Stomach (tissue), 4 donors: ENCODE data around the gene MS4A18.

Experiments used
- EP300 ChIP-seq: sonication (generic); formaldehyde crosslinking; IDR thresholded peaks from one replicate; pipeline ENCODE4 v1.6.1; 2017; ENCODE audit warnings: antibody characterized with exemption
- POLR2A ChIP-seq, 4 donors: fragments of 450-650 bp; IDR thresholded peaks; one replicate each; pipeline ENCODE4 v1.6.1; 2016; ENCODE audit warnings: antibody characterized with exemption in 4 of 4, control low read depth in 2 of 4, mild to moderate bottlenecking in 1 of 4, moderate library complexity in 1 of 4
- POLR2AphosphoS5 ChIP-seq, 3 donors: sonication (generic); formaldehyde crosslinking; IDR thresholded peaks; one replicate each; pipeline ENCODE4 v1.6.1; 2016; ENCODE audit warnings: antibody characterized with exemption in 3 of 3
- TF ChIP-seq, protein P1 (sequence below), 7 experiments: fragments of 450-650 bp in 4 of 7; fragments of 200-600 bp in 3 of 7; sonication (generic) in 3 of 7; IDR thresholded peaks; one replicate each; pipeline ENCODE4 v1.5.1; 2016 to 2019; ENCODE audit warnings: antibody characterized with exemption in 7 of 7, control low read depth in 2 of 7, mild to moderate bottlenecking in 1 of 7

DNA sequence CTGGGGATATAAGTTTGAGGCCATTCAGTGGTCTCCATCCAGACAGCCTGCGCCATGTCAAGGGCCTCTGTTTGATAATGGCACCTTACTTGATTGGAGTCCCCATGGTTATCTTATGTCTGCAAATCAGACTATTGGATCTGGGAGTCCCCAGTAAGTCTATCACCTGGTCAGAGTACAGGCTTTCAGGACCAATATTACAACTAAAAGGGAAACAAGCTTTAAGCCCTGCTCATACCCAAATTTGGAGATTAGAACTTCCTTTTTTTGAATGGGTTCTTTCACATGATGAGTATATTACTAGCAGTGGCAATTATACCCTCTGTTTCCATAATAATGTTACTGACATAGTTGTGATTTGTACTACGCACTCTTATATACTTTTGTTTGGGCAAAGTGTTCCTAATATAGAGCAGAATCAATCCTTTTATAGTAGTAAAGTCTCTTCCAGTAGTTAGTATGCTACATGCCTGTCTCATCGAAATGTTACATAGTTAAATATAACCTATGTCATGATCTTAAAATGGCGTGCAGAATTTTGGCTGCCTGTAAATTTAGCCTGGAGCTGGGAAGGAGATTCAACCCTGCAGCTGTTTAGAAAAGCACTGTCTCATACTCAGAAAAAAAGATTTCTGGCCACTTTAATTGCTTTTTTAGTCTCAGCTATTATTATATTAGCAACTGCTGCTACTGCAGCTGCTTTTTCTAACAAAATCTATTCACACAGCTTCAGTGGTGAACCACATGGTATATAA, 37.1 kb downstream of the MS4A18 start:
- TF ChIP-seq, protein P1, sequence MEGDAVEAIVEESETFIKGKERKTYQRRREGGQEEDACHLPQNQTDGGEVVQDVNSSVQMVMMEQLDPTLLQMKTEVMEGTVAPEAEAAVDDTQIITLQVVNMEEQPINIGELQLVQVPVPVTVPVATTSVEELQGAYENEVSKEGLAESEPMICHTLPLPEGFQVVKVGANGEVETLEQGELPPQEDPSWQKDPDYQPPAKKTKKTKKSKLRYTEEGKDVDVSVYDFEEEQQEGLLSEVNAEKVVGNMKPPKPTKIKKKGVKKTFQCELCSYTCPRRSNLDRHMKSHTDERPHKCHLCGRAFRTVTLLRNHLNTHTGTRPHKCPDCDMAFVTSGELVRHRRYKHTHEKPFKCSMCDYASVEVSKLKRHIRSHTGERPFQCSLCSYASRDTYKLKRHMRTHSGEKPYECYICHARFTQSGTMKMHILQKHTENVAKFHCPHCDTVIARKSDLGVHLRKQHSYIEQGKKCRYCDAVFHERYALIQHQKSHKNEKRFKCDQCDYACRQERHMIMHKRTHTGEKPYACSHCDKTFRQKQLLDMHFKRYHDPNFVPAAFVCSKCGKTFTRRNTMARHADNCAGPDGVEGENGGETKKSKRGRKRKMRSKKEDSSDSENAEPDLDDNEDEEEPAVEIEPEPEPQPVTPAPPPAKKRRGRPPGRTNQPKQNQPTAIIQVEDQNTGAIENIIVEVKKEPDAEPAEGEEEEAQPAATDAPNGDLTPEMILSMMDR (IDR thresholded peaks at IDR 0.05), result no peak
- no peak for TF ChIP-seq EP300
- TF ChIP-seq POLR2AphosphoS5 (IDR thresholded peaks at IDR 0.05), result no peak
- no peak for TF ChIP-seq POLR2A (IDR thresholded peaks at IDR 0.05)
